Endothelial cell of umbilical vein (primary cell): ENCODE measurements around the gene TARS1. TPM values are rescaled to one million over a fixed set of nuclear protein-coding genes. Genes with fewer than 3 reads are reported as not detected.
A peak's percentile ranks its signal among the peaks of the same experiment; 100 is the strongest.

Source experiments
- BruUV-seq: library from RNA; stranded (reverse); fragments of 400-500 nt; replicated peaks from 2 replicates; lab custom pipeline; 2021; lab: Mats Ljungman, UMichigan
- CTCF ChIA-PET: fragments of 300-600, 350-600 bp; sonication (Branson Sonifier 250); formaldehyde crosslinking; loops from one replicate; lab custom pipeline; 2021; ENCODE audit warnings: antibody characterized with exemption, inconsistent platforms; lab: Charles Lee
- POLR2A ChIA-PET: fragments of 300-600, 350-600 bp; sonication (Branson Sonifier 250); formaldehyde crosslinking; loops from one replicate; lab custom pipeline; 2021; ENCODE audit warnings: antibody characterized with exemption, inconsistent platforms; lab: Charles Lee
- DNase-seq: peaks from one replicate; pipeline ENCODE4 v3.0.0-alpha.2; 2011; ENCODE audit warnings: low read depth, low spot score
- FAIRE-seq: peaks from 2 replicates; lab custom pipeline; 2011; peaks lifted over from hg19 to GRCh38; lab: Jason Lieb, UNC
- H2AFZ ChIP-seq: 2 replicates; pipeline ENCODE4 v1.6.0; 2012; ENCODE audit warnings: low read depth, low read length, control low read depth, inconsistent platforms
- H3K27ac ChIP-seq: 2 replicates; pipeline ENCODE4 v1.5.1; 2011; ENCODE audit warnings: low read depth, mild to moderate bottlenecking, control low read depth, low read length, moderate library complexity; ENCODE audit not compliant: insufficient read depth
- H3K27me3 ChIP-seq, 2 experiments: 2 replicates each; pipeline versions ENCODE4 v1.6.0 to v1.6.1; 2011; ENCODE audit warnings: low read length in 2 of 2, mixed read lengths in 1 of 2; ENCODE audit not compliant: control insufficient read depth in 2 of 2, insufficient read depth in 2 of 2
- H3K36me3 ChIP-seq, 2 experiments: 2 replicates in 1 of 2; 3 replicates in 1 of 2; pipeline ENCODE4 v1.5.1; 2011; ENCODE audit warnings: low read length in 2 of 2, mild to moderate bottlenecking in 1 of 2, moderate library complexity in 1 of 2; ENCODE audit not compliant: control insufficient read depth in 2 of 2, insufficient read depth in 2 of 2; ENCODE audit errors: extremely low read depth in 1 of 2
- H3K4me1 ChIP-seq: 3 replicates; pipeline ENCODE4 v1.5.1; 2011; ENCODE audit warnings: mild to moderate bottlenecking, low read length; ENCODE audit not compliant: control insufficient read depth, insufficient read depth; ENCODE audit errors: extremely low read depth
- H3K4me2 ChIP-seq: 2 replicates; pipeline ENCODE4 v1.6.1; 2011; ENCODE audit warnings: low read length, control low read depth, mixed read lengths; ENCODE audit not compliant: insufficient read depth
- H3K4me3 ChIP-seq, 3 experiments: fragments of 200-600 bp in 1 of 3; sonication (generic), shearing (Covaris generic) in 1 of 3; replicated peaks in 1 of 3; 2 replicates each; pipeline ENCODE4 v1.5.1; 2011 to 2016; ENCODE audit warnings: control low read depth in 3 of 3, low read length in 3 of 3, mild to moderate bottlenecking in 2 of 3, inconsistent platforms in 1 of 3, low read depth in 1 of 3, moderate library complexity in 1 of 3; ENCODE audit not compliant: insufficient read depth in 1 of 3
- H3K79me2 ChIP-seq: 2 replicates; pipeline ENCODE4 v1.6.0; 2012; ENCODE audit warnings: low read length, inconsistent platforms; ENCODE audit not compliant: control insufficient read depth, insufficient read depth
- H3K9ac ChIP-seq: replicated peaks from 2 replicates; pipeline ENCODE3; 2011; ENCODE audit warnings: low read length, control low read depth; ENCODE audit not compliant: insufficient read depth; ENCODE audit errors: extremely low read depth
- H3K9me1 ChIP-seq: replicated peaks from 3 replicates; pipeline ENCODE4 v1.6.0; 2011; ENCODE audit warnings: mild to moderate bottlenecking, low read length; ENCODE audit not compliant: control insufficient read depth, insufficient read depth; ENCODE audit errors: extremely low read depth
- H3K9me3 ChIP-seq: replicated peaks from 2 replicates; pipeline ENCODE4 v1.5.1; 2012; ENCODE audit warnings: low read length, inconsistent platforms; ENCODE audit not compliant: control insufficient read depth, insufficient read depth
- H4K20me1 ChIP-seq: replicated peaks from 2 replicates; pipeline ENCODE3; 2011; ENCODE audit warnings: mild to moderate bottlenecking, low read length; ENCODE audit not compliant: control insufficient read depth, insufficient read depth; ENCODE audit errors: extremely low read depth
- CTCF ChIP-seq, 2 donors: IDR thresholded peaks; 1 replicate in 1 of 2; 2 replicates in 1 of 2; pipeline ENCODE4 v1.5.1; 2011; ENCODE audit warnings: low read length in 2 of 2, mild to moderate bottlenecking in 2 of 2, moderate library complexity in 2 of 2, control low read depth in 1 of 2, inconsistent platforms in 1 of 2, low read depth in 1 of 2; ENCODE audit not compliant: insufficient read depth in 1 of 2; ENCODE audit errors: extremely low read depth in 1 of 2
- EZH2 ChIP-seq: IDR thresholded peaks from 2 replicates; pipeline ENCODE4 v1.6.1; 2012; ENCODE audit warnings: borderline replicate concordance, low read depth, mild to moderate bottlenecking, moderate library complexity, low read length, inconsistent platforms; ENCODE audit not compliant: severe bottlenecking
- GATA2 ChIP-seq: IDR thresholded peaks from 2 replicates; pipeline ENCODE4 v1.7.0; 2011; ENCODE audit warnings: low read depth, mild to moderate bottlenecking, moderate library complexity, mixed read lengths, low read length; ENCODE audit not compliant: insufficient read length, insufficient read depth
- MYC ChIP-seq: IDR thresholded peaks from one replicate; pipeline ENCODE4 v1.6.1; 2011; ENCODE audit warnings: mild to moderate bottlenecking, low read depth, low read length
- POLR2A ChIP-seq: IDR thresholded peaks from 2 replicates; pipeline ENCODE4 v1.6.1; 2012; ENCODE audit warnings: low read depth, mild to moderate bottlenecking, control low read depth, low read length
- POLR2AphosphoS5 ChIP-seq: IDR thresholded peaks from 2 replicates; pipeline ENCODE4 v1.6.1; 2012; ENCODE audit warnings: low read depth, mild to moderate bottlenecking, control low read depth, low read length, moderate library complexity; ENCODE audit not compliant: insufficient read depth
- dilution Hi-C: fragments of 300-500 bp; cut with MboI; formaldehyde crosslinking; loops from one replicate; pipeline ENCODE4 v1.15.0; 2019; ENCODE audit warnings: low sequenced_read_pairs; ENCODE audit not compliant: extremely low pct_ligation_motif_present
- intact Hi-C: fragments of 100-400 bp; cut with micrococcal nuclease; formaldehyde crosslinking; loops from one replicate; pipeline ENCODE4 v1.10.0; 2022
- polyA plus RNA-seq, 4 experiments: library from polyadenylated mRNA; depleted of rRNA in 3 of 4; stranded (reverse) in 3 of 4; unstranded in 1 of 4; fragments of >200 nt; gene quantifications; 2 replicates each; pipeline versions ENCODE4 v1.2.1 to v1.2.3, GENCODE V29; 2011 to 2012; ENCODE audit warnings: missing spikeins in 1 of 4
- total RNA-seq: library from RNA; stranded (reverse); gene quantifications from 2 replicates; pipeline ENCODE4 v1.2.3, GENCODE V29; 2021
- TF ChIP-seq, protein P1 (sequence below): IDR thresholded peaks from 2 replicates; pipeline ENCODE4 v1.6.1; 2011; ENCODE audit not compliant: insufficient read depth, insufficient read length

Gene TARS1
- total and polyA plus RNA-seq, 2 donors (not counting 3 experiments of a cell fraction or from before 2014, with no cell fraction given): 39.1 to 175 TPM

- Histone ChIP-seq H3K27ac (peak overlapping the region; percentile 73), H3K27me3 (no peaks in the 10 kb centered on the region), H3K79me2 (peaks cover 65% of the 10 kb centered on the region), H3K36me3 (peaks cover 6 to 8% of the 10 kb centered on the region in 2 experiments), H2AFZ (peak overlapping the region; percentile 30), H3K4me2 (peak overlapping the region; percentile 96), H3K4me3 (peak overlapping the region; percentile 68 to 93 (median 76)), H3K9me1 (no peaks in the 10 kb centered on the region), H3K4me1 (peaks cover 22% of the 10 kb centered on the region), H3K9me3 (no peaks in the 10 kb centered on the region), H4K20me1 (no peaks in the 10 kb centered on the region), H3K9ac (peak overlapping the region; percentile 91)
- DNase-seq (peak; percentile 38), FAIRE-seq (no peak)
- CTCF ChIA-PET: interaction anchor here (1.0 to 2.4 kb wide), 3 partner anchors 493 to 852 kb away, joined by 3 to 13 read pairs (median 13); partner anchors contain the start of gene RXFP3
- intact Hi-C loops: loop anchor here (2.0 to 5.0 kb wide), 6 partner anchors 119 to 1989 kb away; partner anchors contain the start of gene GOLPH3
- dilution Hi-C loops: no loop called here
- TF ChIP-seq, protein P1, sequence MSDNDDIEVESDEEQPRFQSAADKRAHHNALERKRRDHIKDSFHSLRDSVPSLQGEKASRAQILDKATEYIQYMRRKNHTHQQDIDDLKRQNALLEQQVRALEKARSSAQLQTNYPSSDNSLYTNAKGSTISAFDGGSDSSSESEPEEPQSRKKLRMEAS: peak; percentile 24
- TF ChIP-seq EZH2 (no peak), CTCF (IDR thresholded peaks at IDR 0.05; ENCODE audit: extremely low read depth in 1 of 2, insufficient read depth in 1 of 2, low read depth in 1 of 2, low read length in 2 of 2) (no peak), GATA2 (no peak), MYC (peak; percentile 94), POLR2A (no peak), POLR2AphosphoS5 (no peak)
- POLR2A ChIA-PET: no interaction called here
- BruUV-seq: TSS peak; percentile 52
Measured at GRCh38 chr5:33441241-33442177, 744 bp downstream of the TARS1 start.
